ENCODE measurements around the gene CRYGC. TPM values are rescaled to one million over a fixed set of nuclear protein-coding genes. Genes with fewer than 3 reads are reported as not detected.
"Not testable (repeated sequence)": the region's sequence is repeated elsewhere in the genome, so short reads cannot be mapped to it uniquely, and the experiment has no call there.

CRYGC gene
- total RNA-seq, 2 experiments from 2014 or later, result not detected

DNA sequence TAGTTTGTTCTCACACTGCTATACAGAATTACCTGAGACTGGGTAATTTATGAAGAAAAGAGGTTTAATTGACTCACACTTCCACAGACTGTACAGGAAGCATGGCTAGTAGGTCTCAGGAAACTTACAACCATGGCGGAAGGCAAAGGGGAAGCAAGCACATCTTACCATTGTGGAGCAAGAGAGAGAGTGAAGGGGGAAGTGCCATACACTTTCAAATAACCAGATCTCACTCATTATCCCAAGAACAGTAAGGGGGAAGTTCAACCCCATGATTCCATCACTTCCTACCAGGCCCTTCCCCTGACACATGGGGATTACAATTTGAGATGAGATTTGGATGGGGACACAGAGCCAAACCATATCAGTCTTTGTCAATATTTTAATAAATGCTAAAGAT is 21.3 kb upstream of the CRYGC start:
- Mint-ChIP-seq H3K36me3 (ENCODE audit: low read depth) (no peaks in the 10 kb centered on the region), H3K27ac (no peak overlapping the region), H3K4me1 (no peaks in the 10 kb centered on the region), H3K4me3 (no peak overlapping the region), H3K27me3 (no peaks in the 10 kb centered on the region), H3K9me3 (ENCODE audit: low read depth) (peaks cover 2% of the 10 kb centered on the region)
- POLR2A ChIA-PET, result no interaction called here
- intact Hi-C loops (cut with DNase I, micrococcal nuclease), result no loop called here
- ATAC-seq, result no peak
- no peak for DNase-seq
- CTCF ChIA-PET, result no interaction called here

DNA sequence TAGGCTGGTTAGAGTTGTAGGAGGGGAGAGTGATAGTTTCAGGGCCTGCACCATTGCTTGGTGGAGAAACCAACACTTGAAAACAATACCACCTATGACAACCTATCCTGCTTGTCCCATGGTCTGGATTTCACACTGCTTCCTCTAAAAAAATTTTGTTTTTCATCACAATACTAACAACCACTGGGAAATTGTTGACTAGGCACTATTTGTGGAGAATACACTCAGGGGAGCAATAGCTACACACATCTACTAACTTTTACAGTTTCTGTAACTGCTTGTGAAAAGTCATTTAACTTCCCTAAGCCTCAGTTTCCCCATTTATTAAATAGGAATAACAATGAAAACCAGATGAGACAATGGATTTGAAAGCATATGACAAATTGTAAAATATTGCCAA is 20.5 kb upstream of the CRYGC start:
- H3K27me3 Mint-ChIP-seq, result no peaks in the 10 kb centered on the region
- intact Hi-C loops (cut with DNase I, micrococcal nuclease), result no loop called here
- ATAC-seq (no peak), DNase-seq (no peak)
- H3K4me3 Mint-ChIP-seq, result no peak overlapping the region
- CTCF ChIA-PET, result interaction anchor here (0.7 kb wide), 1 partner anchor 19 kb away, joined by 3 read pairs; no protein-coding TSS in a partner anchor
- no peaks in the 10 kb centered on the region for H3K4me1 Mint-ChIP-seq
- no peak overlapping the region for H3K27ac Mint-ChIP-seq
- no peaks in the 10 kb centered on the region for H3K36me3 Mint-ChIP-seq (ENCODE audit: low read depth)
- POLR2A ChIA-PET, result no interaction called here
- H3K9me3 Mint-ChIP-seq (ENCODE audit: low read depth), result peaks cover 2% of the 10 kb centered on the region

DNA sequence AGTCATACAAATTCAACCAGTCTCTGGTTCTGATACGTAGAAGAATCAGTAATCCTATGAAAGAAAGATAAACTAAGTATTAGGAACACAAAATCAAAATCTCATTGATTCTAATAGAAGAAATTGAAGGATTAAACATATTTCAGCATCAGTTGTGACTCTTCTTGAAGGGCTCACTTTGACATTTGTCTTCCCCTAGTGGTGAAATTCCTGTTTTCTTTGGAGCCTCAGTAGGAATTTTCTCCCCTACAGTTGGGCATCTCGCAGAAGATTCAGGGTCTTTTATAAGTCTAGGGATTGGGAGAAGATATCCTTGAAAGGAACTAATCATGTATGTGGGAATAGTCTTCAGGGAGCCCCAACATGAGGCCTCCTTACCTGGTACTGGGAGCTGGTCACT is 19.2 kb upstream of the CRYGC start:
- H3K36me3 Mint-ChIP-seq (ENCODE audit: low read depth), result no peaks in the 10 kb centered on the region
- ChIA-PET CTCF (interaction anchor here (0.6 kb wide), 1 partner anchor 148 kb away, joined by 3 read pairs; no protein-coding TSS in a partner anchor), POLR2A (no interaction called here)
- DNase-seq, result no peak
- H3K27me3 Mint-ChIP-seq, result no peaks in the 10 kb centered on the region
- H3K4me3 Mint-ChIP-seq, result no peak overlapping the region
- intact Hi-C loops (cut with DNase I, micrococcal nuclease), result no loop called here
- peaks cover 2% of the 10 kb centered on the region for H3K9me3 Mint-ChIP-seq (ENCODE audit: low read depth)
- ATAC-seq, result no peak
- no peaks in the 10 kb centered on the region for H3K4me1 Mint-ChIP-seq
- H3K27ac Mint-ChIP-seq, result no peak overlapping the region

DNA sequence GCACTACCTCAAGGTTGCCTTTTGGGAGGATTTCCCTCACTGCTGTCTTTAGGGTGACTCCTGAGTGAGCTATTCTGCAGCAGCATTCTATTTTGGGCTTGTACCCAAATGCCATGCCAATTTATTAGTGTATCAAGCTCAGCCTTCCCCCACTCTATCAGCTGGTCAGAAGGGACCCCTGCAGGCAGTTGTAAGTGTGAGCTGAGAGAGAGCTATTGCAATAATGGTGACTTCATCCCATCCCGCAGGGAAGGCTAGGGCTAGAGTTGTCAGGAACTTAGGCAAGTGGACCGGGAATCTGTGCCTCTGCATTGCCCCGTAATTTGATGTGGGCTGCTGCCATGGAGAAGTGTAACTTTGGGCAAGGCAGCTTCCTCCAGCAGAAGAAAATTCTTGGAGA is 18.1 kb upstream of the CRYGC start:
- Mint-ChIP-seq H3K4me1 (no peaks in the 10 kb centered on the region), H3K9me3 (ENCODE audit: low read depth) (peaks cover 2% of the 10 kb centered on the region), H3K27me3 (no peaks in the 10 kb centered on the region), H3K27ac (no peak overlapping the region), H3K36me3 (ENCODE audit: low read depth) (no peaks in the 10 kb centered on the region), H3K4me3 (no peak overlapping the region)
- intact Hi-C loops (cut with DNase I, micrococcal nuclease), result no loop called here
- DNase-seq, result no peak
- POLR2A ChIA-PET, result no interaction called here
- CTCF ChIA-PET, result no interaction called here
- ATAC-seq, result no peak

DNA sequence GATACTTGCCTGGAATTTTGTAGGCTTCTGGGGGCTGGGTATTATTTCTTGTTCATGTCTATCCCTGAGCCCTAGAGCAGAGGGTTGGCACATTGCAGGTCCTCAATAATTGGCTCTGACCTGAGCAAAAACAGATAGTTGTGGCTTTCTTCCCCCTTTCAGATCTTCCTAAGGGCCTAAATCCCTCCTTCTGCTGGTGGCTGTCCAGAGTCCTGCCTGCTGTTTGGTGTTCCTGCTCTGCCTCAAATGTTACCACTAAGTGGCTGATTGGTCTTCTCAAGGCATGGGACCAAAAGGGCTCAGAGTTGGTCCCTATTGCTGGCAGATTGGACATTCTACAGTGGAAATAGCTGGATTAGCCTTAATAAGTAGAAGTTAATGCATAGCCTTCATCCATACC is 17.4 kb upstream of the CRYGC start:
- H3K27ac Mint-ChIP-seq, result no peak overlapping the region
- ChIA-PET POLR2A (no interaction called here), CTCF (no interaction called here)
- no peaks in the 10 kb centered on the region for H3K4me1 Mint-ChIP-seq
- H3K27me3 Mint-ChIP-seq, result no peaks in the 10 kb centered on the region
- H3K9me3 Mint-ChIP-seq (ENCODE audit: low read depth), result peaks cover under 1% of the 10 kb centered on the region
- ATAC-seq, result no peak
- DNase-seq, result no peak
- H3K4me3 Mint-ChIP-seq, result no peak overlapping the region
- no peaks in the 10 kb centered on the region for H3K36me3 Mint-ChIP-seq (ENCODE audit: low read depth)
- intact Hi-C loops (cut with DNase I, micrococcal nuclease), result no loop called here

DNA sequence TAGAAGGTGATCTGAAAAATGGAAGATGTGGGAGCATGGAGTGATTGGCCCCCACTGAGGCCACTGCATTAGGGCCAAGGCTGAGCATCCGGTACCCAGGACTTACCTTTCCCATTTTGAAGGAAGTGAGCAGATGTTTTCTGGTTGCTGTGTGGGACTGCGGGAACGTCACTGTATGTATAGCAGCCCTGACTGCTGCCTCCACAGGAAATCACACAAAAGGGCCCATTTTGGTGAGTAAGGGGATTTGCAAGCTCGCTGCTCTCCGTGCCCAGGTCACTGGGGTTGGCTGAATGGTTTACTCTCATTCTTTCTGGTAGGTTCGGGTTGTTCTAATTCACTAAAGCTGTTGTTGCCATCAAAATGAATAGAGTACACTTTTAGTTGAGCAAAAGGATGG is 16.4 kb upstream of the CRYGC start, which contains the start of gene CRYGB:
TSS of gene CRYGB (minus strand) at position 153 of the 400 bp plus-strand sequence. CDS start at position 115, 38 bp downstream.
- POLR2A ChIA-PET, result no interaction called here

DNA sequence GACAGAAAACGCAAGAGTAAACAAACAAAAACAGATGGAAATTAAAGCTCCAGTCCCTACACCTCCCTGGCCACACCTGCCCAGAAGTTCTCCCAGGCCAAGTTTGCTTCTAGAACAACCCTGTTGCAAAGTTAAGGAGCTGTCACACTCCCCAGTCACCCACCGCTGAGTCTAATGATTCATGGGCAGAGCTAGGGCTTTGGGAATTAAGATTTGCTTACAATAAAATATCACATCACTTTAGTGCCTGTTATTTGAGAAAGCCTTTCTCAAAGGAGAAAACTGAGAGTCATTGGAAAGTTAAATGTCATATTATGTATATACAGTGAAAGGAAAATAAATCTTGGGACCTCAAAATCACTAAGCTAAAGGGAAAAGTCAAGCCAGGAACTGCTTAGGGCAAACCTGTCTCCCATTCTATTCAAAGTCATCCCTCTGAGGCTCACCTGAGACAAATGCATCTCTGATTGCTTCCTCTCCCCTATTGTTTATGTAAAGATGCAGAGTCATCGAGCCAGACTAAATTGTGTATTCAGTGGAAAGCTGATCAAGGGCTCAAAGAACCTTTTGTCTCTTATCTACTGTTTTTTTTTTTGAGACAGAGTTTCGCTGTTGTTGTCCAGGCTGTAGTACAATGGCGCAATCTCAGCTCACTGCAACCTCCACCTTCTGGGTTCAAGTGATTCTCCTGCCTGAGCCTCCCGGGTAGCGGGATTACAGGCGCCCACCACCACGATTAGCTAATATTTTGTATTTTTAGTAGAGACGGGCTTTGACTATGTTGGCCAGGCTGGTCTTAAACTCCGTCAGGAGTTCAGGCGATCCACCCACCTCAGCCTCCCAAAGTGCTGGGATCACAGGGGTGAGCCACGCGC is 13.5 kb upstream of the CRYGC start:
- intact Hi-C loops (cut with DNase I, micrococcal nuclease), result no loop called here
- H3K27ac Mint-ChIP-seq, result no peak overlapping the region
- no peaks in the 10 kb centered on the region for H3K27me3 Mint-ChIP-seq
- ChIA-PET POLR2A (no interaction called here), CTCF (interaction anchor here (0.7 to 1.4 kb wide), 3 partner anchors 10 to 32 kb away, joined by 3 read pairs; no protein-coding TSS in a partner anchor)
- no peaks in the 10 kb centered on the region for H3K9me3 Mint-ChIP-seq (ENCODE audit: low read depth)
- no peaks in the 10 kb centered on the region for H3K36me3 Mint-ChIP-seq (ENCODE audit: low read depth)
- DNase-seq, result no peak
- no peak for ATAC-seq
- no peaks in the 10 kb centered on the region for H3K4me1 Mint-ChIP-seq
- no peak overlapping the region for H3K4me3 Mint-ChIP-seq

More for the DNA sequence above, 16.4 kb upstream of the CRYGC start, which contains the start of gene CRYGB:
- H3K27me3 Mint-ChIP-seq, result no peaks in the 10 kb centered on the region
- H3K36me3 Mint-ChIP-seq (ENCODE audit: low read depth), result no peaks in the 10 kb centered on the region
- DNase-seq (no peak), ATAC-seq (no peak)
- H3K4me3 Mint-ChIP-seq, result no peak within 1 kb of the TSS
- no peak within 1 kb of the TSS for H3K27ac Mint-ChIP-seq
- no peaks in the 10 kb centered on the region for H3K4me1 Mint-ChIP-seq
- CTCF ChIA-PET, result no interaction called here
- intact Hi-C loops (cut with DNase I, micrococcal nuclease), result no loop called here
- H3K9me3 Mint-ChIP-seq (ENCODE audit: low read depth), result no peaks in the 10 kb centered on the region

DNA sequence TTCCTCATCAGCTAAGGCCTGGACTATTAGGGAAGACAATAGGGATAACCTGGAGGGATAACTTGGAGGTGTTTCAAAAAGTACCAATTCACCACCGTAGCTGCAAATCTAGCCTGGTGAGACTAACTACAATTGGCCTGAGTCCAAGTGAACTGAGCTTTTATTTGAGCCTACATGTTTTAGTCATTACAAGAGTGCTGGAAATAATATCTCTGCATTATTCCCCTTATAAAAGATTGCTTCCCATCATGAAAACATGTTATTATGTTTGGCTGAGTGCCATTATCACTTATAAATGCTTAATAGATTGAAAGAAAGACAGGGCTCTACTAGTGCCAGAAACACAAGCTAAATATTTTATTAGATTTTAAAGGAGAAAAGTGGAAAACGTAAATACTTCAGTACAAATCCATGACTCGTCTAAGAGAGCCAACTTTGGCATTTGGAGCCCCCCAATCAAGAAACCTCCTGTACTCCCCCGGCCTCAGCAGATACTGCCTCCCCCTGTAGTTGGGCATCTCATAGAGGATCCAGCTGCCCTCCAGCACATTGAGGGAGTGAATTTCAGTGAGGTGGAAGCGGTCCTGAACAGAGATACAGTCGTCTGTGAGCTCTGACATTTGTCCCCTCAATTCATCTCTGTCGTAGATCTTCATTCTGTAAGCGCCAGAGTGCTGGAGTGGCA is 12.8 kb upstream of the CRYGC start:
- intact Hi-C loops (cut with DNase I, micrococcal nuclease), result no loop called here
- no peaks in the 10 kb centered on the region for H3K4me1 Mint-ChIP-seq
- H3K27ac Mint-ChIP-seq, result no peak overlapping the region
- no peaks in the 10 kb centered on the region for H3K27me3 Mint-ChIP-seq
- H3K36me3 Mint-ChIP-seq (ENCODE audit: low read depth), result no peaks in the 10 kb centered on the region
- ATAC-seq, result no peak
- H3K9me3 Mint-ChIP-seq (ENCODE audit: low read depth), result no peaks in the 10 kb centered on the region
- ChIA-PET POLR2A (no interaction called here), CTCF (interaction anchor here (1.4 kb wide), 2 partner anchors 11 to 33 kb away, joined by 3 read pairs; no protein-coding TSS in a partner anchor)
- no peak overlapping the region for H3K4me3 Mint-ChIP-seq
- DNase-seq, result no peak

DNA sequence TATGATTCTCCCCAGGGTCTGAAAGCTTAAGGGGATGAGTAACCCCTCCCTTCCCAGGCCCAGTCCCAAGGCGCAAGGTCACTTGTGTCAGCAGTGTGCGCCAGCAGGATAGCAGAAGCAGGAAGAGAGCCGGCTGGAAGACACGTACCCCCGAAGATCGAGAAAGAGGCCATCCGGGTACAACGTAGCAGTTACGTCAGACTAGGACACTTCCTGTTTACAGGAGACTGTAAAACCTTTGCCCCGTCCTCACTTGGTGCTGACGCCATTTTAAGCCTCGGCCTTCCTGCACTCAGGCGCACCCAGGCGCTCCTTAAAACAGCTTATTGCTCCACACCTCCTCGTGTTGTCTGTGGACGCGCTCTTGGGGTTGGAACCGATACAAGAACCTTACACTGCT is 9.8 kb upstream of the CRYGC start:
- DNase-seq (no peak), ATAC-seq (no peak)
- H3K36me3 Mint-ChIP-seq (ENCODE audit: low read depth), result no peaks in the 10 kb centered on the region
- no peak overlapping the region for H3K4me3 Mint-ChIP-seq
- CTCF ChIA-PET, result interaction anchor here (0.6 kb wide), 1 partner anchor 1956 kb away, joined by 3 read pairs; no protein-coding TSS in a partner anchor
- no peaks in the 10 kb centered on the region for H3K27me3 Mint-ChIP-seq
- POLR2A ChIA-PET, result no interaction called here
- no peaks in the 10 kb centered on the region for H3K9me3 Mint-ChIP-seq (ENCODE audit: low read depth)
- no peak overlapping the region for H3K27ac Mint-ChIP-seq
- peaks cover 9% of the 10 kb centered on the region for H3K4me1 Mint-ChIP-seq
- intact Hi-C loops (cut with DNase I, micrococcal nuclease), result no loop called here

DNA sequence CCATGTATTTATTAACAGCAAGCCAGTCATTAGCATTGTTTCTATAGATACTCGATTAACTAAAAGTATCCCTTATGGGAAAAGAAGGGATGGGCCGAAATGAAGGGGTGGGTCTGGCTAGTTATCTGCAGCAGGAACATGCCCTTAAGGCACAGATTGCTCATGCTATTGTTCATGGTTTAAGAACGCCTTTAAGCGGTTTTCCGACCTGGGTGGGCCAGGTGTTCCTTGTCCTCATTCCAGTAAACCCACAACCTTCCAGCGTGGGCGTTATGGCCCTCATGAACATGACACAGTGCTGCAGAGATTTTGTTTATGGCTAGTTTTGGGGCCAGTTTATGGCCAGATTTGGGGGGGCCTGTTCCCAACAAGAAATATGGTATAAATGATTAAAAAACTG is 8.7 kb upstream of the CRYGC start:
- CTCF ChIA-PET; ATAC-seq; POLR2A ChIA-PET; H3K27me3 Mint-ChIP-seq; DNase-seq; H3K36me3 Mint-ChIP-seq (ENCODE audit: low read depth); H3K4me1 Mint-ChIP-seq; H3K27ac Mint-ChIP-seq; H3K9me3 Mint-ChIP-seq (ENCODE audit: low read depth); intact Hi-C loops (cut with DNase I, micrococcal nuclease); H3K4me3 Mint-ChIP-seq: not testable (repeated sequence)

DNA sequence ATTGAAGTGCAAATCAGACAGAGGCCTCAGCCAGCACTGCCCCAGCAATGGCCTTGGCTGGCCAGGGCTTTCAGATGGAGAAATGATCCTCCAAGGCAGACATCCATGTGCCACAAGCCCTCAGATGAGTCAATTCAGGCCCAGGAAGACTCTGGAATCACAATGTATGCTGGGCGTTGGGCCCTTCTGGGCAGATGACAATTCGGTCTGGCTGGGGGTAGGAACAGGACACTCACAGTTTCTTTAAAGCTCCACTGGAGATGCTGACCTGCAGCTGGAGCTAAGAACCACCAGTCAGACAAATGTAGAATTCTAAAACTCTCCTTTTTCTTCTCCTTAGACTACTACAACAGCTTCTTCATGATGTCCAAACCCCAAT is 7.1 kb upstream of the CRYGC start:
- no peak for DNase-seq
- ChIA-PET POLR2A (no interaction called here), CTCF (interaction anchor here (0.6 kb wide), 1 partner anchor 30 kb away, joined by 3 read pairs; no protein-coding TSS in a partner anchor)
- Mint-ChIP-seq H3K4me3 (no peak overlapping the region), H3K4me1 (peaks cover 9% of the 10 kb centered on the region), H3K27ac (no peak overlapping the region), H3K27me3 (no peaks in the 10 kb centered on the region), H3K36me3 (ENCODE audit: low read depth) (no peaks in the 10 kb centered on the region), H3K9me3 (ENCODE audit: low read depth) (no peaks in the 10 kb centered on the region)
- ATAC-seq, result no peak
- intact Hi-C loops (cut with DNase I, micrococcal nuclease), result no loop called here
